Astrocyte (in vitro differentiated cells and primary cell): ENCODE results near the gene SELENOO. TPM values are rescaled to one million over a fixed set of nuclear protein-coding genes. Genes with fewer than 3 reads are reported as not detected.

Experiments
- DNase-seq: peaks from one replicate; pipeline ENCODE4 v3.0.0-alpha.2; 2010; ENCODE audit warnings: low read depth
- FAIRE-seq: peaks from 2 replicates; lab custom pipeline; 2011; peaks lifted over from hg19 to GRCh38; lab: Jason Lieb, UNC
- H2AFZ ChIP-seq: 2 replicates; pipeline ENCODE4 v1.6.0; 2012; ENCODE audit warnings: low read depth, low read length, inconsistent platforms
- H3K27ac ChIP-seq: 2 replicates; pipeline ENCODE4 v1.5.1; 2011; ENCODE audit warnings: low read depth, low read length, inconsistent platforms
- H3K27me3 ChIP-seq: 2 replicates; pipeline ENCODE4 v1.6.0; 2011; ENCODE audit warnings: low read length, inconsistent platforms; ENCODE audit not compliant: insufficient read depth
- H3K36me3 ChIP-seq: 2 replicates; pipeline ENCODE4 v1.5.1; 2011; ENCODE audit warnings: low read length, inconsistent platforms; ENCODE audit not compliant: insufficient read depth
- H3K4me1 ChIP-seq: 2 replicates; pipeline ENCODE4 v1.5.1; 2011; ENCODE audit warnings: low read length, inconsistent platforms; ENCODE audit not compliant: insufficient read depth
- H3K4me2 ChIP-seq: 2 replicates; pipeline ENCODE4 v1.6.0; 2012; ENCODE audit warnings: low read length, inconsistent platforms
- H3K4me3 ChIP-seq: 2 replicates; pipeline ENCODE4 v1.5.1; 2011; ENCODE audit warnings: low read depth, mild to moderate bottlenecking, low read length, inconsistent platforms; ENCODE audit not compliant: insufficient read depth
- H3K79me2 ChIP-seq: 2 replicates; pipeline ENCODE4 v1.6.0; 2012; ENCODE audit warnings: mild to moderate bottlenecking, low read length, inconsistent platforms; ENCODE audit not compliant: insufficient read depth
- H3K9ac ChIP-seq: 2 replicates; pipeline ENCODE4 v1.6.0; 2012; ENCODE audit warnings: mild to moderate bottlenecking, low read length, inconsistent platforms
- H3K9me3 ChIP-seq: 2 replicates; pipeline ENCODE4 v1.5.1; 2012; ENCODE audit warnings: low read depth, mild to moderate bottlenecking, low read length, inconsistent platforms; ENCODE audit not compliant: insufficient read depth
- H4K20me1 ChIP-seq: 2 replicates; pipeline ENCODE4 v1.6.0; 2012; ENCODE audit warnings: low read length, inconsistent platforms; ENCODE audit not compliant: insufficient read depth
- H3K27ac Mint-ChIP-seq: one replicate; pipeline ENCODE4 v1.8.0; 2021; ENCODE audit warnings: mild to moderate bottlenecking, mixed read lengths; ENCODE audit not compliant: unreplicated experiment
- H3K27me3 Mint-ChIP-seq: one replicate; pipeline ENCODE4 v1.8.0; 2021; ENCODE audit warnings: low read depth, mixed read lengths; ENCODE audit not compliant: unreplicated experiment
- H3K36me3 Mint-ChIP-seq: one replicate; pipeline ENCODE4 v1.8.0; 2021; ENCODE audit warnings: low read depth, mixed read lengths; ENCODE audit not compliant: unreplicated experiment
- H3K4me1 Mint-ChIP-seq: one replicate; pipeline ENCODE4 v1.8.0; 2021; ENCODE audit warnings: low read depth, mixed read lengths; ENCODE audit not compliant: unreplicated experiment
- H3K4me3 Mint-ChIP-seq: one replicate; pipeline ENCODE4 v1.8.0; 2021; ENCODE audit warnings: mild to moderate bottlenecking, moderate library complexity, mixed read lengths; ENCODE audit not compliant: unreplicated experiment
- H3K9me3 Mint-ChIP-seq: one replicate; pipeline ENCODE4 v1.8.0; 2021; ENCODE audit warnings: mild to moderate bottlenecking, mixed read lengths; ENCODE audit not compliant: unreplicated experiment
- CTCF ChIP-seq: IDR thresholded peaks from 2 replicates; pipeline ENCODE4 v1.5.1; 2011; ENCODE audit warnings: low read depth, mild to moderate bottlenecking, inconsistent platforms, low read length, moderate library complexity; ENCODE audit not compliant: insufficient read depth
- EZH2 ChIP-seq: IDR thresholded peaks from 2 replicates; pipeline ENCODE4 v1.6.1; 2012; ENCODE audit warnings: mild to moderate bottlenecking, low read length, inconsistent platforms; ENCODE audit not compliant: insufficient read depth
- total RNA-seq: library from RNA; stranded (reverse); gene quantifications from 2 replicates; pipeline ENCODE4 v1.2.1, GENCODE V29; 2021

SELENOO gene
- total RNA-seq, 1 donor from 2014 or later = 18.5 TPM

DNA sequence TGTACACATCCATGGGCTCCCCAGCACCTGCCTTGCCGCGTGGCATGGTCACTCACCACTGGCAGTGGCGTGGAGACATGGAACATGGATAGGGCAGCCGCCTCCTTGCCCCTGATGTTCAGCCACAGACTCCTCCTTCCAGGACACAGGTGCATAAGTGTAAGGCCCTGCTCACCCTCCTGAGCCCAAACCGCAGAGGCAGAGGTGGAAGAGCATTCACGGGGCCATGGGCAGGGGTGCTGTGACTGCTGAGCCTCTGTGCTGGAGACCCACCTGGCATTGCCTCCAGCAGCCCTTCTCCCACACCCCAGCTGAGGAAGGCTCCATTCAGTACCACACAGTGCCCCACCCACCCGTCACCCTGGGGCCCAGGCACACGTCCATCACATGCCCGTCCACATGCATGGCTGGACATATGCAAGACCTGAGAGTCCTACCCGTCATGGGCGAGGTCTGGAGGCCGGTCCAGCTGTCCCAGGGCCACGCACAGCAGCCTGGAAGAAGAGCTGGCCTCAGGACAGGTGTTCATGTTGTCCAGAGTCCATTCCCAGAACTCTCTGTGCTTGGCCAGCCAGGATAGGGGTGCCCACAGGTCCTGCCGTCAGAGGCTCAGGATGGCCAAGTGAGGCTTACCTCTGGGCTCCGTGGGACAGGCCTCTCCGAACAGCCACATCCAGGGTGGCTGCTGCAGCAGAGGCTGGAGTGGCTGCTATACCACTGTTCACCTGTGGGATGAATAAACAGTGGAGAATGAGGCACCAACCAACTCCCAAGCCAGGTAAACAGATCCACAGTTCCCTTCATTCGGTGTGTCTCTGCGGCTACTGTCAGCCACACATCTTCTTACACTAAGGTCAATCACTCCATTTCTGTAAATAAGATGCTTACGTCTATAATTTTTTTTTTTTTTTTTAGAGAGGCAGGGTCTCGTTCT is 45.7 kb downstream of the SELENOO start:
- peaks cover 14% of the 10 kb centered on the region for H3K4me1 Mint-ChIP-seq
- peak overlapping the region; percentile 99 for H3K4me2 ChIP-seq
- no peaks in the 10 kb centered on the region for H3K9me3 Mint-ChIP-seq
- H3K9ac ChIP-seq = peak overlapping the region; percentile 94
- H3K27ac Mint-ChIP-seq = no peak overlapping the region
- peak overlapping the region; percentile 40 for H3K4me3 Mint-ChIP-seq
- H3K36me3 Mint-ChIP-seq = peaks cover 5% of the 10 kb centered on the region
- TF ChIP-seq CTCF (no peak), EZH2 (no peak)
- H3K9me3 ChIP-seq = no peaks in the 10 kb centered on the region
- DNase-seq (no peak), FAIRE-seq (no peak)
- H3K4me1 ChIP-seq = peaks cover 46% of the 10 kb centered on the region
- no peaks in the 10 kb centered on the region for H3K27me3 Mint-ChIP-seq
- H4K20me1 ChIP-seq = peaks cover 56% of the 10 kb centered on the region
- no peak overlapping the region for H3K4me3 ChIP-seq
- H3K27ac ChIP-seq = no peak overlapping the region
- no peak overlapping the region for H2AFZ ChIP-seq
- H3K36me3 ChIP-seq = no peaks in the 10 kb centered on the region
- H3K79me2 ChIP-seq = peaks cover 74% of the 10 kb centered on the region
- no peaks in the 10 kb centered on the region for H3K27me3 ChIP-seq

- Histone ChIP-seq H3K27me3 (no peaks in the 10 kb centered on the region), H3K4me2 (peak overlapping the region; percentile 33), H3K27ac (peak overlapping the region; percentile 37), H3K79me2 (peaks cover 62% of the 10 kb centered on the region), H2AFZ (no peak overlapping the region), H3K9ac (no peak overlapping the region), H3K4me3 (no peak overlapping the region), H3K4me1 (peaks cover 40% of the 10 kb centered on the region), H4K20me1 (peaks cover 57% of the 10 kb centered on the region), H3K36me3 (no peaks in the 10 kb centered on the region), H3K9me3 (no peaks in the 10 kb centered on the region)
- no peak overlapping the region for H3K27ac Mint-ChIP-seq
- peaks cover 5% of the 10 kb centered on the region for H3K36me3 Mint-ChIP-seq
- FAIRE-seq = no peak
- no peak for TF ChIP-seq CTCF
- TF ChIP-seq EZH2 = no peak
- no peak for DNase-seq
- peaks cover 9% of the 10 kb centered on the region for H3K4me1 Mint-ChIP-seq
- no peaks in the 10 kb centered on the region for H3K9me3 Mint-ChIP-seq
- no peaks in the 10 kb centered on the region for H3K27me3 Mint-ChIP-seq
- no peak overlapping the region for H3K4me3 Mint-ChIP-seq
These were observed 46.9 kb downstream of the SELENOO start for GRCh38 chr22:50247748-50248147.
